HG02885 (cell line): ENCODE measurements around the gene PLB1.
"Not testable (repeated sequence)": the region's sequence is repeated elsewhere in the genome, so short reads cannot be mapped to it uniquely, and the experiment has no call there.

Experiments used
- ATAC-seq: cut with Tn5 transposase; IDR thresholded peaks from one replicate; pipeline ENCODE4 v1.9.1; 2021; ENCODE audit warnings: mild to moderate bottlenecking; ENCODE audit not compliant: unreplicated experiment, poor library complexity

PLB1 gene

DNA sequence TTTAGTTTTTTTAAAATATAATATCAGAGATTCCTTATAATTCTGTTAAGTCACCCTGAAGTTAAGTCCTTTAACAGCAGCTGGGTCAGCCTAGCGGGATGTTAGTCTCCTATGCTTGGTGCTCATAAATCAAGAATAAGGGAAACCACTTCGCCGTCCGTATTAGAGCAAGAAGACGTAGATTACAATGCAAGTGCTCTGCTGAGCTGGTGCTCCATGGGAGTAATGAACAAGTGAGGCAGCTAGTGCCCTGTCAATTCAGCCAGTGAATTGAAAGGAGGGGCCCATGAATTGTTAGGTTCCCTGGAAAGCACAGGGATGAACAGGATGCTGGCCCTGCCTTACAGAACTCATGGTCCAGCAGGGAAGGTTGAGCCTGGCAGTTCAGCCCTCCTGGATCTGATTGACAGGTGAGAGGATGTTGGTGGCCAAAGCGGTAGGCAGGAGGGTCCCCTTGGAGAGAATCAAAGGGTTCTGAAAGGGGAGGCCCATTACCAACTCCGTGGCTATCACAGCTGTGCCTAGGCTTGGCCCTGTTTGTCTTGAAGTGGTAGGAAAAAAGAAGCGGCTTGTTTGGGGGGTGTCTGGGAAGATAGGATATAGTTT is 30.8 kb downstream of the PLB1 start:
- no peak for ATAC-seq

DNA sequence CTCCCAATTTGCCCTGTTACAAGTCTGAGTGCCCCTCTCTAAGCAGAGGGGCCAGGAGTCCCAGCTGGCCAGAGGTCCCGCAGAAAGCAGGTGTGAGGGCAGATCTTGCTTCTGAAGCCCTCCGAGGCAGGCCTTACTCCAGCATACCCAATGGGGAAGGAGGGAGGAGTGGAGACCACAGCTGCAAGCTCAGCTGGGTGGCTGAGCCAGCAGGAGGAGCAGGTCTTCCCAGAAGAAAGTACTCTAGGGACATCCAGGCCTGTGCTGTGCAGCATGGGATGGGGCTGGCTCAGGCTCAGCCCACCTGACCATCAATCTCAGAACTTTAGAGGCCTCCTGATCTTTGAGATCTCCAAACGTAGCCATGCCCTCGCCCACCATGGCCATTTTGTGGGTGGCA is 31.3 kb downstream of the PLB1 start:
- no peak for ATAC-seq

- no peak for ATAC-seq
Measured at GRCh38 chr2:28528206-28528605, 32.3 kb downstream of the PLB1 start.

GRCh38 chr2:28530782-28531181 is 34.9 kb downstream of the PLB1 start:
- no peak for ATAC-seq

DNA sequence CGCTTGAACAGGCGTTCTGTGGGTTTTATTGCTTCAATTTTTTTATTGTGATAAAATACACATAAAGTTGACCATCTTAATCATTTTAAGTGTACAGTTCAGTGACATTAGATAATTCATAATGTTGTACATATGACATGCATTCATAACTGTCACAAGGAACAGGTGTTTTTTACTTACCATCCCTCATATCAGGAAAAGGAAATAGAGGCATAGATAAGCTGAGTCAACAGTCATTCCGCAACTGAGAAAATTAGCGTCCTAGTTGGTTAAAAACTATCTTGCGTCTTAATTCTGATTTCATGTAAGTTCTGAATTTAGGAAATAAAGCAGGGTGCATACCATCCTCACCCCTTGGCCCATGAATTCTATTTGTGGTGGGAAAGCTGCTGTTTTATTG is 36.5 kb downstream of the PLB1 start:
- no peak for ATAC-seq

- ATAC-seq: no peak
Measured at GRCh38 chr2:28533044-28533680, 37.3 kb downstream of the PLB1 start.

DNA sequence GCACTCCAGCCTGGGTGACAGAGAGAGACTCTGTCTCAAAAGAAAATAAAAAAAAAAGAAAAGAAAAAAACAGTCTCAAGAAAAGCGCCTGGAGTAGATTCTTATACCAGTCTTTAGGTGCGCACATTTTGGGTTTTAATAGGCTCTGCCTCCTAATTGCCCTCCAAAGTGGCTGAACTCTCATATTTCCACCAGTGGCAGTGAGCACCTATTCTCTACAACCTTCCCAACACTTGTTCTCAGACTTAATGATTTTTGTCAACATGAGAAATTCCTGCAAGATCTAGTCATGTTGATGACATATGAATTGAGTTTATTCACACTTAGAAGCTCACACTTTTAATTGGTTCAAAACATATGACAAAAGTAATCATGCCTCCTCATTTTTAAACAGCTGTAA is 39.0 kb downstream of the PLB1 start:
- no peak for ATAC-seq

DNA sequence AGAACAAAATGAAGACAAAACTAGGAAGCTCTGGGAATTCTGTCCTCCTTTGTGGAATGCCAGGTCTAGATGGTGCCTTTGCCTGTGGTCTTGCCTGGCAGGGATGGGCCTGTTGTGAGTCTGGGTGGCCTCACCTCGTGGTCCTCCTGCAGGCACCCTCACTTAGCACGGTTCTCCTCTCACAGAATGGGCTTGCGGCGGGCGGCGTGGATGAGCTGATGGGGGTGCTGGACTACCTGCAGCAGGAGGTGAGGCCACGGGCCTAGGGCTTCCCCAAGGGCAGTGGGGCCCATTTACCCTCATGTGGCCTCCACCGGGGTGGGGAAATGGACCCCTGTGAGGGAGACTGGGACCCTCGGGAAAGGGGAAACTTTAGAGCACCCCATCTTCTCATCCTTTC is 42.3 kb downstream of the PLB1 start:
- ATAC-seq: no peak

DNA sequence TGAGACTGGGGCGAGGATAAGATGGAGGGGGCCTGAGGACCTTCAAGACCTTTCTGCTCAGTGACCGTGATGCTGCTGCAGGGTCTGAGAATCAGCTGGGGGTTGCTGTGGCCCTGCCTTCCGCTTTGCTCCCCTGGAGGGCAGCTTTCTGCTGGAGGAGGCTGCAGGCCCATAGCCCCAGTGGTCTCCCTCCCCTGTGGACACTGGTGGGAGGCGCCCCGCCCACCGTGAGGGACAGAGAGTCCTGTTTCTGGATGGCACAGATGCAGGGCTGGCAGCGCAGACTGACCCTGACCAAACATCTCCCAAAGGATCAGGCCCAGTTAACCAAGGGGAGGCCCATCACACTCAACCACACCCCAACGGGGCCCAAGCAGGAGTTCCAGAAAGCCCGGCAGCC is 42.8 kb downstream of the PLB1 start:
- ATAC-seq: no peak

GRCh38 chr2:28539118-28539541 is 43.3 kb downstream of the PLB1 start:
- peak; percentile 60 for ATAC-seq

DNA sequence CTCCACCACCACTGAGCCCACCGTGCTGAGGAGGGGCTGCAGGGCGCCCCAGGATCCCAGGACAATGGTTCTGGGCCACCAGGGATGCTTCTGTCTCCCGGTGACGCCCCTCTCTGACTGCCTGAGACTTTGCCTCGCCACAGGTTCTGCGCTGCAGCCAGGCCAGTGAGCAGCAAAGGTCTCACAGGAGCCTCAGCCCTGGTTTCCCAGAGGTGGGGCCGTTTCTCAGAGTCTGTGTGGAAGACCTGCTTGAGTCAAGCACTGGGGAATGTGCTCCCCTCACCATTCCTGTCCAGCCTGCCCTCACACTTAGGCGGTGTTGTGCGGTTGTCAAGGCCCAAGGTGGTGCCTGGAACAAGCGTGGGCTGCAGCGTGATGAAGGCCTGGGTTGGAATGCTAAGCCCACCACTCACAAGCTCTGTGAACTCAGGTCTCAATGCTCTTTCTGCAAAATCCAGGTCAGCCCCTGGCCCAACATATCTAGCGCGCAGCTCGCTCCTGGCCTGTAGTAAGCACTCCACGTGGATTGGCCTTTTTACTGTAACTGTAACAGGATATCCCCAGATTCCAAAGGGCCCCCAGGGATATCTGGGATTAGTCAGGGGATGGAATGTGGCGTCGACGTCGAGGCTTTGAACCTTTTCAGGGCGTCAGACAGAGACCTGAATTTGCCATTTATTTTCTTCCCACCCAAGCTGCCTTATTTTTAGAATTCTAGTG is 47.6 kb downstream of the PLB1 start:
- ATAC-seq: no peak

DNA sequence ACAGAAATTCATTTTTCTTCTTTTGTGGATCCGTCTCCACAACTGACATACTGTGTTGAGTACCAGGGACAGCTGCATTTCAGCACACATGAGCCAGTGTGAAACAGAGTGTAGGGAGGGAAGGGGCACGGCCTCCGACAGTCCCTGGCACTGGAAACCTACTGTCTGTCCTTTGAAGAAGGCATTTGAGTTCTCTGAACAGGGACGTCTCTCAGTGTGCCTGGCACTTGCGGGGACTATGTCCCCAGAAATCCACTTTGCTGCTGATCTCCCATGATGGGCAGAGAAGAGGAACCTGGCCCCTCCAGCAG is 48.1 kb downstream of the PLB1 start:
- ATAC-seq: no peak

DNA sequence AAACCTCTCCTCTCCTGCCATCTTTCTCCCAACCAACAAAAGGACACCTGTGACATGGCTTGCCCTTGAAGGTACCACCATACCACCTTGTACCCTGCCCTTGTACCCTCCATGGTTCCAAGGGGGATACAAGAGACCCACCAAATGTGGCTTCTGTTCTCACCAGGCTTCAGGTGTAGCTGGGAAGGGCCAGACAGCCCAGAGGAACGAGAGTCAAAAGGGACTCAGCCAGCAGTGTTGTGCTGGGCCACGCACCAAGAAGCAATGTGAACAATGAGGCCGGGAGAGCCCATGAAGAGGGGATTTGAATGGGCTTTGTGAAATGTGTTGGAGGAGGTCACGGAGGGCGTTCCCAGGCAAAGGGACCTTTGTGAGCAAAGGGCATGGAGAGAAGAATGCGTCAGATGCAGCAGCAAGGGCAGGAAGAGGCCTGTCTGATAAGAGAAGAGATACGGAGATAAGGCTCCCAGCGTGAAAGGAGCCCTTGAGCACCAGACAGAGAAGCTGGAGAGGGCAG is 48.6 kb downstream of the PLB1 start:
- no peak for ATAC-seq

DNA sequence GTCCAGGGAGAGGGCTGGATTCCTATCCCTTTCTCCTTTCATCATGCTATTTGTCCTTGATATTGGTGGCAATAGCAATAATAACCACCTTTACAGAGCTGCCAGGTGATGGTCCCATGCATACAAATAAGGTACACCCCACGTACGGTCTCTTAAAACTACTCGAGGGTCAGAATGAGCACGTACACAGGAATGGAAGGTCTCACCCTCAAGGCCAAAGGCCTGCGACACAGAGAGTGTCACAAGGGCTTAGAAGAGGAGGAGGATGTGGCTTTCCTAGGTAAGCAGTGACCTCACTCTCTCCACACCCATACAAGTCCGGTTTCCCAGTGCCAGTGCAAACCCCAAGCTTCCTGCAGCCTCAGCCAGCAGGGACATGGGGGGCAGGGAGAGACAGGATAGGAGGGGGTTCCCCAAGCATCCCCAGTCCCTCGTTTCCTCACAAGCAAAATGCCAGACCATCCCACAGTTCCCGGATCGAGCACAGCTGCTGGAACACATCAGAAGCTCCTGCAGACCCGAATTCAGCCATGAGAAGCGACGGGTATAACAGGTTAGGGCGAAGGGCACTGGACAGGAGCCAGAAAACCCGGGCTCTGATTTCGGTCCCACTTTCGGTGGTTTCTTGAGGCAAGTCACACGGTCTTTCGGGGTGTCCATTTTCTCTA is 49.2 kb downstream of the PLB1 start:
- no peak for ATAC-seq

DNA sequence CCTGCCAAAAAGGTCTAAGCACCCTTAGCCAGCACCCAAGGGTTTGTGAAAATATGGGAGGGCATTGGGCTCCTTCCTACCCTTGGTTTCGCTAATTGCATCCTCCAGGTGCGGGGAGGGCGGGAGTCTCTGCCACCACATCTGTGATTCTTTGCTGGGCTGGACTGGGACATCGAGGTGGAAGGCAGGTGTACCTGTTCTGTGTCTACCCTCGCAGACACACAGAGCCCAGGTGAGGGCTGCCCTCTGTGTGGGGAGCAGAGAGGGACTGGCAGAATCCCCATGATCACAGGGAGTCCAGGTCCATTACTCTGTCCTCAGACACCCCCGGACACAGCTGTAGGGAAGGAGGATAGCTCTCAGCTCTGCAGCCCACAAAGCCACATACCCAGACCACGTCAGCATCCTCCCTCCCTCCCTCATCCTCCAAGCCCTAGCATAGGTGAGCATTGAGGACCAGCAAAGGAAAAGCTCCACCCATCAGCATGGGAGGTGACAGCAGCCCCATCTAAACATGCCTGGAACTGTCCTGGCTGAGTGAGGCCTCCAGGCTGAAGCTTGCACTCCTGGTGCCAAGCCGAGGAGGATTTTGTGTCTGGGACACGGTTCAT is 49.8 kb downstream of the PLB1 start:
- no peak for ATAC-seq

DNA sequence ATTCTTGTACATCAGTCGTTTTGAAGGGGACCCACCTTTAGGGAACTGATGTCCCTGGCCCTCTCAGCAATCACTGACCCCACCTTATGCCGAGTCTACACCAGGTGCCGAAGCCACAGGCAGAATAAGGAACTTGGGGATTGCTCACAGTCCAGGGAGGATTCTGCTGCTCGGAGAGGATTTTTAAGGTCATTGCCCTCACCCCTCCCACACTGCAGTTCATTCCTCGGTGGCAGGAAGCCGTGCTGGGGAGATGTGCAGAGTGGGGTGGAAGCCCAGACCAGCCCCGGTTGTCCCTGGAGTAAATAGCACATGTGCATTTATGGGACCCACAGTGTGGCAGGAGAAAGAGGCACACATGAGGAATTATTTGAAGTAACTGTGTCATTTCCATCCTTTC is 50.4 kb downstream of the PLB1 start:
- no peak for ATAC-seq

DNA sequence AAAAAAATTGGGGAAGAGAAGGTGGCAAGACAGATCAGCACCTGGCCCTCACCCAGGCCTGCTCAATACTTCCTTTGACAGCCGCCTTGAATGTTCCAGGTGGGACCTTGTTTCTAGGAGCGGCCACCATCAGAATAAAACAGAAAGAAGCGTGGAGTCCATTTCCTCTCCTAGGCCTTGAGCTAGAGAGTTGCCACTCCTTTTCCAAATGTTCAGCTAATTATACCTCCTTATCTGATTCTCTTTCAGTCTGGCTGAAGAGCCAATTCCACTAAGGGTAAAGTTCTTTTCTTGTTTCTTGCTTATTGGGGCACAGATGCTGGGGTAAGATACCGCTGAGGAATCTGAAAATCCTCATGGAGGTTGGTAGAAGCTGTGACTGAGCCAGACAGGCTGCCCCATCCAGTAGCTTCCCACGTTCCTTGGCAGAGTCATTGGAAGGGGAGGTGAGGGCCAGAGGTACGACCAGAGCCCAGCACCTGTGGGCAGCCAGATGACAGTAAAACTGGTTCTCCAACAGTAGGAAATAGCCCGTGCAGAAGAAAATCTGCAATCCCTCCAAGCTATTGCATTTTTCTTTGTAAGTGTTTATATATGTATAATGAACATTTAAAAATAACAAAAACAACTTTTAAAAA is 51.5 kb downstream of the PLB1 start:
- ATAC-seq: no peak

GRCh38 chr2:28547906-28548600 is 52.2 kb downstream of the PLB1 start:
- peak; percentile 50 for ATAC-seq

DNA sequence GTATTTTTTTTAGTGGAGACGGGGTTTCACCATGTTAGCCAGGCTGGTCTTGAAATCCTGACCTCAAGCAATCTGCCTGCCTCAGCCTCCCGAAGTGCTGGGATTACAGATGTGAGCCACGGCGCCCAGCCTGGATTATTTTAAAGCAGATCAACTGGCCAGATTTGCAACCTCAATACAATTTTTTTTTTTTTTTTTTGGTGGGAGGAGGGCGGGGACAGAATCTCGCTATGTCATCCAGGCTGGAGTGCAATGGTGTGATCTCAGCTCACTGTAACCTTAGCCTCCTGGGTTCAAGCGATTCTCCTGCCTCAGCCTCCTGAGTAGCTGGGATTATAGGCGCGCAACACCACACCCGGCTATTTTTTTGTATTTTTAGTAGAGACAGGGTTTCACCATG is 54.5 kb downstream of the PLB1 start:
- ATAC-seq: not testable (repeated sequence)
